NB4 (cell line): ENCODE measurements around the gene ZNF26.
"Not testable (repeated sequence)": the region's sequence is repeated elsewhere in the genome, so short reads cannot be mapped to it uniquely, and the experiment has no call there.

Source experiments
- DNase-seq: peaks from one replicate; pipeline ENCODE4 v3.0.0; 2010; ENCODE audit warnings: low read depth
- H3K4me3 ChIP-seq: one replicate; pipeline ENCODE4 v1.5.1; 2011; ENCODE audit warnings: mild to moderate bottlenecking, low read depth, low read length, moderate library complexity
- MAX ChIP-seq: IDR thresholded peaks from 2 replicates; pipeline ENCODE4 v1.6.1; 2011; ENCODE audit warnings: low read depth, low read length
- MYC ChIP-seq: IDR thresholded peaks from 2 replicates; pipeline ENCODE4 v1.6.1; 2011; ENCODE audit warnings: low read depth, low read length
- POLR2A ChIP-seq: IDR thresholded peaks from 2 replicates; pipeline ENCODE4 v1.6.1; 2011; ENCODE audit warnings: mild to moderate bottlenecking; ENCODE audit not compliant: insufficient read length; ENCODE audit errors: extremely low read depth
- TF ChIP-seq, protein P1 (sequence below): IDR thresholded peaks from one replicate; pipeline ENCODE4 v1.5.1; 2012; ENCODE audit warnings: low read depth, low read length

ZNF26 gene

DNA sequence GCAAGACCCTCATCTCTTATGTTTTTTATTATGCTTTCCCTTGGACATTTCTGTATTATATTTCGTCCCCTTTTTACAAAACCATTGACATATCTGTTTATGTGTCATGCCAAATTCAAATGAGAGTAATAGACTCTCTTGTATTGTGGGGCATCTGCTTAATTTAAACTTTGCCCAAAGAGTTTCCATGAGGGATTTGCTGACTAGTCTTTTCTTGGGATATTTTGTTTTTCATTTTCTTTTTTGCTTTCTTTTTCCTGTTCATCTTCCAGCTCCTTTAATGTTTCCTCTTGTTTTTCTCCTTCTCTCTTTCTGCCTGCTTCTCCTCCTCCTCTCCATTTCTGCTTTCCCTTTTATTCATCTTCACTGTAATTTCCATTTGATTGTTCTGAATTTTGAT is 13.8 kb upstream of the ZNF26 start:
- no peak for DNase-seq
- no peak for TF ChIP-seq MAX
- TF ChIP-seq, protein P1, sequence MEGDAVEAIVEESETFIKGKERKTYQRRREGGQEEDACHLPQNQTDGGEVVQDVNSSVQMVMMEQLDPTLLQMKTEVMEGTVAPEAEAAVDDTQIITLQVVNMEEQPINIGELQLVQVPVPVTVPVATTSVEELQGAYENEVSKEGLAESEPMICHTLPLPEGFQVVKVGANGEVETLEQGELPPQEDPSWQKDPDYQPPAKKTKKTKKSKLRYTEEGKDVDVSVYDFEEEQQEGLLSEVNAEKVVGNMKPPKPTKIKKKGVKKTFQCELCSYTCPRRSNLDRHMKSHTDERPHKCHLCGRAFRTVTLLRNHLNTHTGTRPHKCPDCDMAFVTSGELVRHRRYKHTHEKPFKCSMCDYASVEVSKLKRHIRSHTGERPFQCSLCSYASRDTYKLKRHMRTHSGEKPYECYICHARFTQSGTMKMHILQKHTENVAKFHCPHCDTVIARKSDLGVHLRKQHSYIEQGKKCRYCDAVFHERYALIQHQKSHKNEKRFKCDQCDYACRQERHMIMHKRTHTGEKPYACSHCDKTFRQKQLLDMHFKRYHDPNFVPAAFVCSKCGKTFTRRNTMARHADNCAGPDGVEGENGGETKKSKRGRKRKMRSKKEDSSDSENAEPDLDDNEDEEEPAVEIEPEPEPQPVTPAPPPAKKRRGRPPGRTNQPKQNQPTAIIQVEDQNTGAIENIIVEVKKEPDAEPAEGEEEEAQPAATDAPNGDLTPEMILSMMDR: no peak
- no peak for TF ChIP-seq POLR2A
- TF ChIP-seq MYC: no peak
- H3K4me3 ChIP-seq: no peak overlapping the region

DNA sequence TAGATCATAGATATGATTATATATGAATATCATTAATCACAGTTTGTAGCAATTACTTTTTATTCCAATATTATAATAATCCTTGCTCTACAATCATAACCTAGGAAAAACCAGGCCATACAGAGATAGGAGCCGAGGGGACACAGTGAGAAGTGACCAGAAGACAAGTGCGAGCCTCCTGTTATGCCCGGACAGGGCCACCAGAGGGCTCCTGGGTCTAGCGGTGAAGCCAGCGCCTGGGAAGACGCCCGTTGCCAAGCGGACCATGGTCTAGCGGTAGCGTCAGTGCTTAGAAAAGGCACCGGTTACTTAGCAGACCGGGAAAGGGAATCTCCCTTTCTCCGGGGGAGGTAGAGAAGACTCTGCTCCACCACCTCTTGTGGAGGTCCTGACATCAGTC is 9.3 kb upstream of the ZNF26 start:
- TF ChIP-seq, protein P1: peak; percentile 31
- DNase-seq: peak; percentile 27
- not testable (repeated sequence) for H3K4me3 ChIP-seq

DNA sequence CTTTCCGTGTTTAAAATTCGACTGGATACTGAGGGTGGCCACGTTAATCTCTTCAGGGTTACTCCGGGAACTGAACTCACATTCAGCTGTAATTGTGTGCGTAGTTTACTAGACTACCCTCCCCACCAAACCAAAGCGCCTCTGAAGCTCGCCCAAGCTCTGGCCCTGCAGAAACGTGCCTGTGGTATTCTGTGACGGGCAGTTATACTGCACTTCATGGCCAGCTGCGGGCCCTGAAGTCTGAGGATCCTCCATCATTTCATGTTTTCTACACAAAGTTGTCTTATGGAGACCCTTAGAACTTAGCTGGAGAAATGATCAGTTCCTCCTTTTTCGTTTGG is 688 bp downstream of the ZNF26 start:
- DNase-seq: peak; percentile 47
- H3K4me3 ChIP-seq: peak overlapping the region; percentile 91
- TF ChIP-seq MYC: no peak
- TF ChIP-seq MAX: no peak
- TF ChIP-seq, protein P1: no peak

GRCh38 chr12:132998741-132999140 is 12.6 kb downstream of the ZNF26 start:
- no peak overlapping the region for H3K4me3 ChIP-seq
- TF ChIP-seq MAX (no peak), POLR2A (no peak), MYC (no peak)
- TF ChIP-seq, protein P1: no peak
- DNase-seq: peak; percentile 11

DNA sequence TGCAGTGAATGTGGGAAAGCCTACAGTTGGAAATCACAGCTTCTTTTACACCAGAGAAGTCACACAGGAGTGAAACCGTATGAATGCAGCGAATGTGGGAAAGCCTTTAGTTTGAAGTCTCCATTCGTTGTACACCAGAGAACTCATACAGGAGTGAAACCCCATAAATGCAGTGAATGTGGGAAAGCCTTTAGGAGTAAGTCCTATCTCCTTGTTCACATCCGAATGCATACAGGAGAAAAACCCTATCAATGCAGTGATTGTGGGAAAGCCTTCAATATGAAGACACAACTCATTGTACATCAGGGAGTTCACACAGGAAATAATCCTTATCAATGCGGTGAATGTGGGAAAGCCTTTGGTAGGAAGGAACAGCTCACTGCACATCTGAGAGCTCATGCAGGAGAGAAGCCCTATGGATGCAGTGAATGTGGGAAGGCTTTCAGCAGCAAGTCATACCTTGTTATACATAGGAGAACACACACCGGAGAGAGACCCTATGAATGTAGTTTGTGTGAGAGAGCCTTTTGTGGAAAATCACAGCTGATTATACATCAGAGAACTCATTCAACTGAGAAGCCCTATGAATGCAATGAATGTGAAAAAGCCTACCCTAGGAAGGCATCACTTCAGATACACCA is 24.6 kb downstream of the ZNF26 start:
- DNase-seq: no peak
- H3K4me3 ChIP-seq: no peak overlapping the region
- TF ChIP-seq POLR2A (no peak), MAX (no peak)

DNA sequence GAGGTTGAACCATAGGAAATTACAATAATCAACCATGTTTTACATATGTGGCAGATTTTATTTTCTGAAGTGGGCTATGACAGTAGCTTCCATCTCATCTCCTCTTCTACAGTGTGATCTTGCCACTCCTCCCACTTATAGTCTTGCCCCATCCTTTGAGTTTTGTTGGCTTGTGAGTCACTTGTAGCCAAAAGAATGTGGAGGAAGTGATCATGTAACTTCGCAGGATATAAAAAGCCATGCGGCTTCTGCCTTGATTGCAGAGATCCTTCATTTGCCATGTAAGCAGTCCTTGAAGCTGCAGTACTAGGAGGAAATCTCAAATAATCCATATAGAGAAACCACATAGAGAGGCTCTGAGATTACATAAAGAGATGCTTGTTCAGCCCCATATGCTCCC is 37.4 kb downstream of the ZNF26 start:
- TF ChIP-seq, protein P1: no peak
- no peak for TF ChIP-seq POLR2A
- no peak for TF ChIP-seq MAX
- TF ChIP-seq MYC: no peak
- H3K4me3 ChIP-seq: no peak overlapping the region
- peak; percentile 55 for DNase-seq
